Germinal center (tissue), 1 donor: ENCODE data around the gene OR2T1.
"Not testable (repeated sequence)": the region's sequence is repeated elsewhere in the genome, so short reads cannot be mapped to it uniquely, and the experiment has no call there.

Experiments used
- DNase-seq: peaks from one replicate; pipeline ENCODE4 v3.0.0; 2012; ENCODE audit warnings: mixed read lengths, low spot score

The OR2T1 gene

GRCh38 chr1:248402748-248403147 is at the start of gene OR2T1:
TSS of gene OR2T1 (plus strand) at chr1:248403048. CDS start at chr1:248406148, 3,100 bp downstream.
- no peak for DNase-seq

GRCh38 chr1:248359415-248359814 is 43.4 kb upstream of the OR2T1 start:
- no peak for DNase-seq

- no peak for DNase-seq
Measured at GRCh38 chr1:248361121-248361715, 41.6 kb upstream of the OR2T1 start, which contains the start of gene OR2T4. TSS of gene OR2T4 (plus strand) at chr1:248361665. CDS start at chr1:248361665, 0 bp downstream.

- DNase-seq, result no peak
Measured at GRCh38 chr1:248366609-248367008, 36.2 kb upstream of the OR2T1 start.

GRCh38 chr1:248372394-248372793 is 30.5 kb upstream of the OR2T1 start:
- no peak for DNase-seq

GRCh38 chr1:248373761-248374160 is 29.1 kb upstream of the OR2T1 start:
- no peak for DNase-seq

- no peak for DNase-seq
Measured at GRCh38 chr1:248375446-248375845, 27.4 kb upstream of the OR2T1 start, which contains the start of gene OR2T6. TSS of gene OR2T6 (plus strand) at chr1:248375746. CDS start at chr1:248387609, 11,863 bp downstream.

- DNase-seq, result no peak
Measured at GRCh38 chr1:248376916-248377315, 25.9 kb upstream of the OR2T1 start.

- no peak for DNase-seq
Measured at GRCh38 chr1:248380854-248381253, 22.0 kb upstream of the OR2T1 start.

GRCh38 chr1:248388426-248388825 is 14.4 kb upstream of the OR2T1 start:
- no peak for DNase-seq

GRCh38 chr1:248393050-248393449 is 9.8 kb upstream of the OR2T1 start:
- no peak for DNase-seq

GRCh38 chr1:248404024-248404423 is 1.2 kb downstream of the OR2T1 start:
- DNase-seq, result no peak

- no peak for DNase-seq
Measured at GRCh38 chr1:248406721-248407692, 4.2 kb downstream of the OR2T1 start.

- no peak for DNase-seq
Measured at GRCh38 chr1:248416226-248416625, 13.4 kb downstream of the OR2T1 start.

GRCh38 chr1:248417854-248418253 is 15.0 kb downstream of the OR2T1 start:
- DNase-seq, result no peak

- no peak for DNase-seq
Measured at GRCh38 chr1:248421384-248421783, 18.5 kb downstream of the OR2T1 start.

GRCh38 chr1:248427526-248428191 is 24.8 kb downstream of the OR2T1 start:
- DNase-seq, result not testable (repeated sequence)

GRCh38 chr1:248428192-248428533 is 25.3 kb downstream of the OR2T1 start:
- DNase-seq, result not testable (repeated sequence)

- DNase-seq, result not testable (repeated sequence)
Measured at GRCh38 chr1:248431683-248432082, 28.8 kb downstream of the OR2T1 start.

GRCh38 chr1:248432201-248432600 is 29.4 kb downstream of the OR2T1 start:
- peak; percentile 8 for DNase-seq

- not testable (repeated sequence) for DNase-seq
Measured at GRCh38 chr1:248433811-248434415, 31.1 kb downstream of the OR2T1 start.

GRCh38 chr1:248434913-248435312 is 32.1 kb downstream of the OR2T1 start:
- DNase-seq, result not testable (repeated sequence)
